Fibroblast of gingiva (primary cell): Measurements from ENCODE around the gene CHKA.
A peak's percentile ranks its signal among the peaks of the same experiment; 100 is the strongest.

Source experiments
- DNase-seq: peaks from one replicate; pipeline ENCODE4 v3.0.0-alpha.2; 2011; ENCODE audit warnings: low read depth

CHKA gene

DNA sequence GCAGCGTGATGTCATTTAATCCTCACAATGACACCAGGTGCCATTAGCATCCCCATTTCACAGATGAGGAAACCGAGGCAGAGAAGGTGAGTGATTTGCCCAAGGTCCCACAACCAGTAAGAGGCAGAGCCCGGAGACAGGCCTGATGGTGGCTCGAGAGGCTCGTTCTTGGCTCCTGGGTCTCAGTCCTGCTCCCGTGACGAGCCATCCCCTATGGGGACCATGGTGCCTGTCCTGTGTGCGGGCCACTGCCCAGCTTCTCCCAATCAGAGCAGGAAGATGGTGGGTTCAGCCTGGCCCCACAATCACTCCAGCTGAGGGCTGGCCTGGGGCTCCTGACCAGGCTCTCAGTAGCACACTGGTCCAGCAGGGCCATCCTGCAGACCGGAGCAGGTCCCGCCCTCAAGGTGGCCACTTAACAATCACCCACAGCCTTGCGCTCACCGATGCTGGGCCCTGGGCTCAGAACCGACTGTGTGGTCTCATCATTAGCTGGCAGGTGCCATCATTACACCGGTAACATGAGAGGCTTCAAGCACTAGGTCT lies 107.5 kb downstream of the CHKA start:
- no peak for DNase-seq

DNA sequence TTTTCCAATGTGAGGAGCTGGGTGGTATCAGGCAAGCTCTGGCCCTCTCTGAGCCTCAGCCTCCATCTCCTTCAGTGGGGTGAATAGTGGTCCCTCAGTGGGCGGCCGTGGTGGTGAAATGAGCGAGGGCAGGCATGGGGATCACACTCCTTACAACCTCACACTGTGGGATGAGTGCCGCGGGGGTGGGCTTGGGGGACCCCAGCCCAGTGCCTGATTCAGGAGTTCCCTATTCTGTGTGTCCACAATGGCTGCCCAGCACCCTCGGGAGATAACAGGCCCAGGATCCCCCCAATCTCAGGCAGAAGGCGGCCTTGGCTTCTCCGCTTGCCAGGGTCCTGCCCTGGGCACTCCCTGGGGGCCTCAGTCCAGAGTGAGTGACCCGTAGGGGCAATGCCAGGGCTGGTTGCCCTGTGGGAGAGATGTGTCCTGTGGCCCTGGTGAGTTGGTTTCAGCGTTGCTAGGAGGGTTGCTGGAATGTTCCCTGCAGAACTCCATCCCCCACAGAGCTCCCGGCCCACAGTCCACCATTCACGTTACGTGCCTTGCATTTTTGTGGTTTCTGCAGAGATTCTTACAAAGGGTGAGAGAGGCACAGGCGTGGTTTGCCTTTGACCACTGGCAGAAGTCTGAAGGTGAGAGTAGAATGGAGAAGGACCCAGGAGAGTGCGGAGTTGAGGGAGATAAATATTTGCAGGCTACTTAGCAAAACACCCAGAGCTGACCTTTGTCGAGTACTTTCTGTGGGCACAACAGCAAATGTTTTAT lies 108.2 kb downstream of the CHKA start:
- DNase-seq, result peak; percentile 98

DNA sequence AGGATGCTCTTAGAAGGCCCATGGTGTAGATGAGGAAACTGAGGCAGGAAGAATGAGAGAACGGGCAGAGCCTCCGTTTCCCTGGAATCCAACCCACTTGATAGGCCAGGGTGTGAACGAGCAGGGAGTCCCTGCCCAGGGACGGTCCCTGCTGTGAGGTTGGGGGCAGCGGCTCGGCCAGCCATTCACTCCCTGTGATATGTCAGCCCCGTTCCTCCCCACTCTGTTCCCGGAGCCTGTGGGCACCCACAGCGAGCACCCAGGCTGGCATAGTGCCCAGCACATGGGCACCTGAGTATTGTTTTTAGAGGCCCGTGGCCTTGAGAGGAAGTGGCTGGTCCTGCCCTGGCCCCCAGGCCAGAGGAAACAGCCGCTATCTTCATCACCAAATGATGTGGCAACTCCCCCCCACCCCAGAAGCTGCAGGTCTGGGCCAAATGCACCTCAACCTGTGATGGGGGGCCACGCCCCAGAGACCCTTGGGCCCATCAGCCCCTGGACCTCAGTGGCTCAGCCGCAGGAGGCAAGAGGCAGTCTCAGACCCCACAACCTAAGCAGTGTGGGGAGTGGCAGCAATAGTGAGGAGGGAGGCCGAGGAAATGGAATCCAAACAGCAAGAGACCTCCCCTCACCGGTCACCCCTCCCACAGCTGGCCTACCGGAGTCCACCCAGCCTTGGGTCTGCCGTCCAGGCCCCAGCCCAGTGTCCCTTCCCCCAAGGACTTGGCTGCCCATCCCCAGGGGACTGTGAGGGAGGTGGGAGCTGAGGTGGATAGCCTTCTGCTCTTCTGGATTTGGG lies 108.9 kb downstream of the CHKA start:
- no peak for DNase-seq

DNA sequence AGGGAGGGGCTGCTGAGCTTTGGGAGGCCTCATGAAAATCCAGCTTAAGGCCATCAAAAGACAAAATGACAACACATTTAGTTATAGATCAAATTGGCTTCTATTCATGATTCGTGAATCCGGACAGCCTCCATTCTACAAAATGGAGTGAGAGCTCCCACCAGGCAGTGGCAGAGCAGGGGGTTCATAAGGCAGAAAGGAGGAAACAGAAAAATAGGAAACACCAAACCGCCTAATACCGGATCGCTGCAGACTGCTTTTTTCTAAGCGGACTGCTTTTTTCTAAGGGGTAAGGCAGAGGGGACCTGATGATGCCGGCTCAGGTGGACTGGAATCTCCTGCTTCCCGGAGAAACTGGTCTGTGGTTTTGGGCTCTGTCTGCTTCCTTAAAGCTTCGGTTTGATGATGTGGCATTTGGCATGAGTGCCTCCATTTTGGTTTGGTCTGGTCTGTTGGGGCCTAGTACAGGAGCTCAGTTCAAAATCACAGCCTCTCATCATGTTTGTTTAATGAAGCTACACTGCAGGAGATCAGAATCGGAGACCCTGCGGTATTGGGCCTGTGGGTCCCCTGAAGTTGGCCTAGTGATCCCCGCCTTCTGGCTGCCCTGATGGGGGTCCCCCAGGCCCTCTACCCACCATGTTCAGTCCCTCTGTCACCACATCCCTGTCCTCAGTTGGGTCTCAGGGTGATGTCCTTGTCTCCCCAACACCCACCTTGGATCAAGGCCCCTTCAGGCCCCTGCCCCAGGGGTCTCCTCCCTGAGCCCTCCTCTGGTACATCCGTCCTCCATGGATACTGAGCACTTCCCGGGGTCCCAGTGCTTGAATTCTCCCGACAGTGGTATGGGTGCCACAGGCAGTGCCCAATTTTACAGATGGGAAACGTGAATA lies 109.9 kb downstream of the CHKA start:
- no peak for DNase-seq

DNA sequence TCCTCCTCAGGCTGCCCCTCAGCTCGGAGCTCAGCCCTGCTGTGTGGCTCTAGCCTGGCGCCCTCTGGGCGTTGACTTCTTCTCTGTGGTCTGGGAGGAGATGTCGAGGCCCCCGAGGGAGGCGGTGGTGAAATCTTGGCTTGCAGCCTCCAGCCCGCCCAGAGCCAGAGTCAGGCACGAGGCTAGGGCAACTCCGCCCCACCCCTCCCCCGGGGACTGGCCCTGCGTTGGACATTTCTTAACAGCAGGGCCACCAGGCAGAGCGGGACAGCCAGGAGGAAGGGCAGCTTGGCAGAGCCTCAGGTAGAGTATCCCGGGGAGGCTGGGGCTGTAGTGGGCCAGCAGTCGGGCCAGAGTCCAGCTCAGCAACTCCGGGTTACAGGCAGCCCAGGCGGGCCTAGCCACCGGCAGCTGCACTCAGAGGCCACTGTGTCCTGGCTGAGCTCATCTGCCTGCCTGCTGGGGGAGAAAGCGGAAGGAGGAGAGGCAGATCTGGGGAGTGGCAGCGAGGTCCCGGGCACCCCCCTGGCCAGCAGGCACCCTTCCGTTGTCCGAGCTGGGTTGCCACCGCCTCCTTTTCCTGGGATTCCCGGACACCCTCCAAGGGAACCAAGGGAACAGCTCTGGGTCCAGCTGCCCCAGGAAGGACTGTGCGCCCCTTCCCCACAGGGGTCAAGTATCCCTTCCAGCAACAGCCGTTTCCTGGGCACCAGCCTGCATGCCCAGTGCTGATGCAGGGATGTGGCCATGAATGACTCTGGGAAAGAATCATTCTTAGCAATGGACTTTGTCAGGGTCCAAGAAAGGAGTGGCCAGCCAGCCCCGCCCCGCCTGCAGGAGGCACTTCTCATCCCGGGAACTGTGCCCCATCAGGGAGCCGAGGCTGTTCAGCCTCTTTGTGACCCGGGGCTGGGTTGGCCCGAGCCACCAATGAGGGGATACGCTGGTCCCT lies 110.8 kb downstream of the CHKA start, which contains the start of gene ALDH3B1:
TSS of gene ALDH3B1 (plus strand) at position 238 of the 952 bp plus-strand sequence. CDS start 4,971 bp downstream, outside the sequence.
- DNase-seq, result peak; percentile 96

DNA sequence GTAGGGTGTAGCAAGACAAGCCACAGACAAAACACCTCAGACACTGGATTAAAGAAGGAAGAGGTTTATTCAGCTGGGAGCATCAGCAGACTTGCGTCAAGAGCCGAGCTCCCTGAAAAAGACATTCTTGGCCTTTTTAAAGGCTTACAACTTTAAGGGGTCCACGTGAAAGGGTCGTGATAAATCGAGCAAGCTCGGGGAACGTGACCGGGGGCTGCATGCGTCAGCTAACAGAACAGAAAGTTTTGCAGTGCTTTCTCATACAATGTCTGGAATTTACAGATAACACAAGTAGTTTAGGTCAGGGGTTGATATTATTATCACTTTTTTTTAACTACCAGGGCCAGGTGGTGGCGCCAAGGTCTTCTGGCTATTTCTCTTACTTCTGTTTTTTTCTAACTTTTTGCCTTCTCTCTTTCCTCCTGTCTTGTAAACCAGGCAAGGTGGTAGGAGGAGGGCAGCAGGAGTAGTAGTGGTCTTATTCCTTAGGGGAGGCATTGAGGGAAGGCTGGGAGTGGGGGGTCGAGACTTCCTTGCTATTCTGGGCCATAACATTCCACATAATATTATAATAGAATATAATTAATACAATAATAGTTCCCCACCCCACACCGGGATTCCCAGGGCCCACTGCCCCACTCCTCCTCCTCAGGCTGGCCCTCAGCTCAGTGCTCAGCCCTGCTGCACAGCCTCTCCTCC lies 111.6 kb downstream of the CHKA start:
- peak; percentile 43 for DNase-seq

DNA sequence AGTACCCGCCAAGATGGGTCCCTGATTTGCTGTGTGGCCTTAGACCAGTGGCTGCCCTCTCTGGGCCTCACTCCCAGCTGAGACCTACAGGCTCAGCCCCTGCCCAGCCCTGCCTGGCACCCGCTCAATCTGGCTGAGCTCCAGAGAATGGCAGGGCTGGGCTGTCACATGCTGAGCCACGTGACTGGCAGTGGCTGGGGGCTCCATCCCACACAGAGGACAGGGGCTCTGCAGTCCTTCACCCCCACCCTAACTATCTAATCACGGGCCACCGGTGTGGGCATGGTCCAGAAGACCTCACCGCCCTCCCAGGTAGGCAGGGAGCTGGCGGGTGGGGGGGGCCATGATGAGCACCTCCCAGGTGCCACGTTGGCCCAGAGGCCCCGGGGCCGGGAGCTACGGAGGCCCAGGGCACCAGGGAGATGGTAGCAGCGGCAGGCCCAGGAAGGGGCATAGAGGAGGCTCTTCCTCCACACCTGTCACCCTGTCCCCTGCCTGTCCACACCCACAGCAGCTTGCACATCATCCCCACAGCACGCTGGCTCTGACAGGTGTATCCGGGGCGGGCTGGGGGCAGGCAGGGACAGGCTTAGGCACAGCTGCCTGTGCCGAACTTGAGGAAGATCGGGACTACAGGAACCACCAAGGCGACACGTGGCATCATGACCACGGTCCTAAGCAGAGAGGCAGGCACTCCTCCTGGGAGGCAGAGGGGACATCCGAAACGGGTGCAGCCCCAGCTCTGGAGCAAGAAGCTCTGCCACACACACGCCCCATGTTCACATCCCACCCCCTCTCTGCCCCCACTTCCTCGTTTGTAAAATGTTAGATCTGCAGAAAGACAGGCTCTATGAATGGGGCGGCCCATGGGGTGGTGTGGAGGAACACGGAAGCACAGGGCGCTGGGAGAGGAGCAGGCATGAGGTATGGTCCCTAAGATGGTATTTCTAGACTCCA lies 112.5 kb downstream of the CHKA start:
- DNase-seq, result no peak

DNA sequence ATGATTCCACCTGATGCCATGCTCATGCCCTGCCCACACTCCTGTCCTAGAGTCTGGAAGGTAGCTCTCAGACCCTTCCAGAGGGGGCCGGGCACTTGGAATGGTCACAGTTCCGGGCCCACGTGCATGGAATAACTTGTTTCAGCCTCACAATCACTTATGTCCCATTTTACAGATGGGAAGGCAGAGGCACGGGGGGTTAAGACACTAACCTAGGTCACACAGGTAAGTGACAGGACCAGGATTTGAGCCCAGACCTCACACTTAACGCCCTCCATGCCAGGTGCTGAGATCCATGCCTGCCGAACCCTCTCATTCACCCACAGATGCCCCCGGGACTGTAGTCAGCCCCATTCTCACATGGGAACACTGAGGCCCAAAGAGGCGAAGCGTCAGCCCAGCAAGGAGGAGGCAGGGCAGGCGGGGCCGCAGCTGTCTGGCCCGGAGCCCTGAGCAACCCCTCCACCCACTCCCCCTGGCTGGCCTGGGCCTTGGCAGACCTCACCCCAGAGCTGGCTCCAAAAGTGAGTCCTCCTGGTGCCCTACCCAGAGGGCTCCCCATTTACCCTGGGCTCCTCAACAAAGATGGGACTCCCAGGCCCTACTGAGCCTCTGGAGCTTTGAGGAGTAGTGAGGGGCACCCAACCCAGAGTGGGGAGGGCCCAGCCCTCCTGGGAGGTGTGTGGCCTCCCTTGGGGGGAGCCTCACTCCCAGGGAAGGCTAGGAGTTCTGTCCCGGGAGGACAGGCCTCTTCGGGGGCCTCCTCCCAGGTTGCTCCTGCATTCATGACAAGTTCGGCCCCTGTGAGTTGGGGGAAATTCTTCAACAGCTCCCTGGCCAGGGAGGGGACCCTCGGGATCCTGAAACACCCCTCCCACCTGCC lies 113.4 kb downstream of the CHKA start:
- no peak for DNase-seq

DNA sequence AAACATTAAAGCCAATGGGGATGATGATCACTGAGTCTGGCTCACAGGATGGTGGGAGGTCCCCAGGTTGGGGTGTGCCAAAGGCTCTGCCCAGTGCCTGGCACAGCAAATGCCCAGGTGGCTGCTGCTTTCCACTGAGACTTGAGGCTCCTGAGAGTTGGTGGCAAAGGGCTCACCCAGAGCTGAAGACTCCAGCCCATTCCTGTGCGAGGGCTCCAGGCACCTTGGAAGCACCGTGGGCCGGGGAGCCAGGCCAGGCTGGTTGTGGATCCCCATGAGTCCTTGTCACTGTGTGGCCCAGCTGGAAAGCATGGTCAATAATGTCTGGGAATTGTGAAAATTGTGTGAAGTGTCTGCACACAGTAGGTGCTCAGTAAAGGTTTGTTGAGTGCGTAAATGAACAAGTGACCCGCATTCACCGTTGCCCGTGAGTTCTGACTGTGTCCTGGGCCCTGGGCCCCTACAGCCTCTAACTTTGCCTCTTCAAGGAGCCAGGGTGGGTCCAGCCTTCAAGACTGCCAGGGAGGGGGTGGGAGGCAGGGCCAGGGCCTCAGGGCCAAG lies 114.5 kb downstream of the CHKA start:
- DNase-seq, result no peak

DNA sequence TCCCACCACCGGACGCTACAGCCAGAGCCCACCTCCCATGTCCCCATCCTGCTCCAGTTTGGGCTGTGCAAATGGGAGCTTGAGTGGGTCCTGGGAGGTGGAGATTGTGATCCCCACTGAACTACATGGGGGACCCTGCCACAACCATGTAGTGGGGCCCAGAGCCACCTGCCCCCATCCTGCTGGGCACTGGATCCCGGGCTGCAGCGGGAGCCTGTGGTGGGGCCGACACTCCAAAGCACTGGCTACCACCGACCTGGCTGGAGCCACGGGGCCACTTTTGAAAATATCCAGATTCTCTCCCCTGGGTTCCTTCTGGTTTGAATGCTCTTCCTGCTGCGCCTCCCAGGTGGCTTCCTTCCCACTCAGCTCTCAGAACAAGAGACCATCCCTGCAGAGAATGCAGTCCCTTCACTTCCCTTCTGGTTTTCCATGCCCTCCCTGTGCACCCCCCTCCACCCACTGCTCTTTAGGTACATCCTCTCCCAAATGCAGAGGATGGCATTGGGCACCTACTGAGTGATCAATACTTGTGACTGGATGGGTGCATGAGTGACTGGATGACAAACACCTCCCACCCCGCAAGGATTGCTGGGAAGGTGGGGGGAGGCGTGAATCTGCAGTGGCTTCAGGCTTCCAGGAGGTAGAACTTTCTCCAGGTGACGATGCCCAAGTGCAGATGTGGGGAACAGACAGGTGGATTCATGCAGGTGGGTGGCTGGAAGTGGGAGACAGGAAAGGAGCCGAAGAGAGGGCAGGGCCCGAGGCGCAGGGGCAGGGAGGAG lies 116.4 kb downstream of the CHKA start:
- no peak for DNase-seq

DNA sequence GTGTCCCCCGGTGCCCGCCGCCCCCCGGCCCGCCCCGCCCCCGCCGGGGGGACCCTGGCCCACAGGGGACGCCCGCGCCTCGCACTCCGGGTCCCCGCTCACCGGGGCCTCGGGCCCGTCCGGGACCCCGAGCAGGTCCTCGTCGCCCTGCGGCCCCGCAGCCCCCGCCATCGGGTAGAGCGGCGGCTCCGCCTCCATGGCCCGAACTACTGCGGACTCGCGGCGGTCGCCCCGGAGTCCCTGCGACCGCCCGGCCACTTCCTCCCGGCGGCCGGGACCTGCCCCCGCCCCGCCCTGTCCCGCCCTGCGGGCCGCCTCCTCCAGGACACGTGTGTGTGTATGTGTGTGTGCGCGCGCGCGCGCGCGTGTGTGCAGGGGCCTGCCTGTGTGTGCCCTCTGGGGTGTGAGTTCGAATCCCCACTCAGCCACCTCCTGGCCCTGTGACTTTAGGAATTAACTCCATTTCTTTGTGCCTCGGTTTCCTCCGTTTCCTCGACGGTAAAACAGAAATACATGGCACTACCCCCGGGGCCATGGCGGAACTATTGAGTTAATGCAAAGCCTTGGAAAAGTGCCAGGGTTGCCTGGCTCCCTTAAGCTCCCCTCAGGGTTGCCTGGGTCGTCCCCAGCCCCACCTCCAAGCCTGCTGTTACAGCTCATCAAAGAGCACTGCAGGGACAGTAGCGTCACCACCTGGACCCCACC lies 117.2 kb downstream of the CHKA start, which contains the start of gene UNC93B1:
TSS of gene UNC93B1 (minus strand) at position 252 of the 705 bp plus-strand sequence. CDS start at position 198, 54 bp downstream.
- DNase-seq, result peak; percentile 92

DNA sequence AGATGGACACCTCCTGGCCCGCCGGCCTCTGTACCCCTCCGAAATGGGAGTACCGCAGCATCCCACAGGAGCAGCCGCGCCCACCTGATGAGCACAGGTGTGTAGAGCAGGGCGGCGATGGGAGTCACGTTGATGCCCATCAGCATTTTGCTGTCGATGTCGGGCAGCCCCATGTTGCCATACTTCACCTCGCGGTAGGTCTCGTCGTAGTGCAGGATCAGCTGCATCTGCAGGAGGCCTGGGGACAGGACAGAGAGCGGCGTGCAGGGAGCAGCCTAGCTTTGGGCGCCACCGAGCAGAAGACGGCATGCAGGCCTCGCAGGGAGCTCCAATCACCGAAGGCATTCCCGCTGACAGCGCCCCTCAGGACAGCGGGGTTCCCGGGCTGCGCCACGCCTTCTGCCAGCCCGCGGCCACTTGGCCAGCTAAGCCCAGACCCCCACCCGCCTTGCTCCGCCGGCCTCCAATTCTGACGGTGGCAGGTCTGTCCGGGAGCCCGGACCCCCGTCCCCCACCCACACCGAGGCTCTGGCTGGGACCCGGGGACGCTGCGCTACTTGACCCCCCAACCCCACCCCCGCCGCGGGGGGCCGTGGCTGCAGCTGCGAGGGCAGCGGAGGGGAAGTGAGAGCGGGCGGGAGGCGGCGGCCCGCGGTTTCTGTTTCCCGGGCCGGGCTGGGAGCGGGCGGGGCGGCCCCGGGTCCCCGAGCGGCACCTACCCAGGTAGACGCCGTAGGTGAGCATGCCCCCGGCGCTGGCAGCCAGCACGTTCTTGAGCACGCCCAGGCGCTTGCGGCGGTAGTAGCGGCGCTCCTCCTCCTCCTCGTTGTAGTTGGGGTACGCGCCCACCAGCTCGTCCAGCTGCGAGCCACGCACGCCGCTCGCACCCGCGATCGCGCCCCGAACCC lies 118.0 kb downstream of the CHKA start:
- no peak for DNase-seq
